Gastrocnemius medialis (tissue), 4 donors: ENCODE results near the gene GH1.
"Not testable (repeated sequence)": the region's sequence is repeated elsewhere in the genome, so short reads cannot be mapped to it uniquely, and the experiment has no call there.

Experiments used
- CTCF ChIP-seq, 5 experiments: fragments of 450-650 bp in 3 of 5; fragments of 200-600 bp in 2 of 5; sonication (generic) in 2 of 5; IDR thresholded peaks in 4 of 5; conservative IDR thresholded peaks in 1 of 5; 1 replicate in 4 of 5; 2 replicates in 1 of 5; pipeline ENCODE4 v1.5.1; 2016 to 2019; ENCODE audit warnings: antibody characterized with exemption in 5 of 5, mild to moderate bottlenecking in 3 of 5, moderate library complexity in 3 of 5
- POLR2A ChIP-seq, 2 donors: fragments of 450-650 bp; IDR thresholded peaks; one replicate each; pipeline ENCODE4 v1.6.1; 2017; ENCODE audit warnings: antibody characterized with exemption in 2 of 2, mild to moderate bottlenecking in 2 of 2, moderate library complexity in 2 of 2

GRCh38 chr17:63898899-63899798 lies 19.5 kb downstream of the GH1 start:
- TF ChIP-seq CTCF (IDR thresholded peaks at IDR 0.05 in 4 of 5, conservative IDR thresholded peaks at IDR 0.05 in 1 of 5); POLR2A (IDR thresholded peaks at IDR 0.05): not testable (repeated sequence)
